CD4-positive, alpha-beta memory T cell (primary cell): Measurements from ENCODE around the gene ETV5. TPM values are rescaled to one million over a fixed set of nuclear protein-coding genes. Genes with fewer than 3 reads are reported as not detected.
A peak's percentile ranks its signal among the peaks of the same experiment; 100 is the strongest.

Experiments used
- CTCF ChIA-PET: fragments of 350-600 bp; sonication (Branson Sonifier 250); formaldehyde crosslinking; loops from one replicate; lab custom pipeline; 2021; ENCODE audit warnings: inconsistent platforms; ENCODE audit not compliant: partially characterized antibody; lab: Charles Lee
- POLR2A ChIA-PET: fragments of 350-600 bp; sonication (Branson Sonifier 250); formaldehyde crosslinking; loops from one replicate; lab custom pipeline; 2021; ENCODE audit not compliant: partially characterized antibody; lab: Charles Lee
- DNase-seq, 5 donors: peaks; one replicate each; pipeline versions ENCODE4 v3.0.0 to v3.0.0-alpha.2; 2020 to 2022; ENCODE audit warnings: mixed read lengths in 1 of 5
- H3K27ac ChIP-seq: one replicate; pipeline ENCODE4 v1.7.0; 2013; ENCODE audit warnings: low read depth, low read length
- H3K27me3 ChIP-seq: 2 replicates; pipeline ENCODE4 v1.7.0; 2013; ENCODE audit warnings: mild to moderate bottlenecking, low read length, moderate library complexity; ENCODE audit not compliant: insufficient read depth
- H3K36me3 ChIP-seq: 2 replicates; pipeline ENCODE4 v1.7.0; 2013; ENCODE audit warnings: mild to moderate bottlenecking, low read length, moderate library complexity; ENCODE audit not compliant: insufficient read depth
- H3K4me1 ChIP-seq: 2 replicates; pipeline ENCODE4 v1.7.0; 2013; ENCODE audit warnings: mild to moderate bottlenecking, low read length, moderate library complexity; ENCODE audit not compliant: insufficient read depth
- H3K4me3 ChIP-seq, 2 donors: one replicate each; pipeline ENCODE4 v1.7.0; 2013; ENCODE audit warnings: low read length in 2 of 2, mild to moderate bottlenecking in 1 of 2
- H3K9me3 ChIP-seq, 2 donors: one replicate each; pipeline ENCODE4 v1.7.0; 2013; ENCODE audit warnings: low read length in 2 of 2, control low read depth in 1 of 2; ENCODE audit not compliant: control insufficient read depth in 1 of 2
- H3K27ac Mint-ChIP-seq, 7 donors: one replicate each; pipeline ENCODE4 v1.8.0; 2020 to 2021; ENCODE audit warnings: mixed read lengths in 7 of 7, mild to moderate bottlenecking in 6 of 7, inconsistent platforms in 3 of 7, moderate library complexity in 3 of 7
- H3K27me3 Mint-ChIP-seq, 2 donors: one replicate each; pipeline ENCODE4 v1.8.0; 2020 to 2021; ENCODE audit warnings: mixed read lengths in 2 of 2
- H3K36me3 Mint-ChIP-seq, 2 donors: one replicate each; pipeline ENCODE4 v1.8.0; 2020 to 2021; ENCODE audit warnings: mixed read lengths in 2 of 2, inconsistent platforms in 1 of 2, mild to moderate bottlenecking in 1 of 2
- H3K4me1 Mint-ChIP-seq, 4 donors: one replicate each; pipeline ENCODE4 v1.8.0; 2020 to 2021; ENCODE audit warnings: mixed read lengths in 4 of 4, mild to moderate bottlenecking in 1 of 4
- H3K4me3 Mint-ChIP-seq, 8 donors: one replicate each; pipeline ENCODE4 v1.8.0; 2020 to 2021; ENCODE audit warnings: mixed read lengths in 8 of 8, mild to moderate bottlenecking in 7 of 8, moderate library complexity in 6 of 8, inconsistent platforms in 3 of 8
- H3K9me3 Mint-ChIP-seq, 8 donors: one replicate each; pipeline ENCODE4 v1.8.0; 2020 to 2021; ENCODE audit warnings: mixed read lengths in 8 of 8, mild to moderate bottlenecking in 5 of 8, inconsistent platforms in 3 of 8, moderate library complexity in 1 of 8
- intact Hi-C: fragments of 100-400 bp; cut with micrococcal nuclease; formaldehyde crosslinking; loops from one replicate; pipeline ENCODE4 v1.15.1; 2023
- polyA plus RNA-seq, 2 donors: library from polyadenylated mRNA; unstranded; fragments of 300-500 nt; fragmentation: Illumina TruSeq; gene quantifications; one replicate each; pipeline ENCODE4 v1.2.3, GENCODE V29; 2021
- total RNA-seq, 2 experiments: library from RNA; stranded (reverse); gene quantifications; one replicate each; pipeline ENCODE4 v1.2.3, GENCODE V29; 2021

The ETV5 gene
- total and polyA plus RNA-seq, 4 experiments from 2014 or later: 0.81 to 1.1 TPM; not detected in 2

GRCh38 chr3:186149319-186149960, 40.6 kb upstream of the ETV5 start:
- no peak overlapping the region for H3K27ac ChIP-seq
- ChIA-PET POLR2A (no interaction called here), CTCF (no interaction called here)
- intact Hi-C loops: no loop called here
- Mint-ChIP-seq H3K27me3 (peaks cover 18 to 24% of the 10 kb centered on the region in 2 donors), H3K4me1 (peaks cover 6 to 9% (median 8%) of the 10 kb centered on the region in 4 donors), H3K4me3 (no peak overlapping the region), H3K36me3 (no peaks in the 10 kb centered on the region), H3K9me3 (no peaks in the 10 kb centered on the region), H3K27ac (no peak overlapping the region)
- H3K4me3 ChIP-seq: no peak overlapping the region
- H3K36me3 ChIP-seq: no peaks in the 10 kb centered on the region
- no peak for DNase-seq
- H3K27me3 ChIP-seq: no peaks in the 10 kb centered on the region
- no peaks in the 10 kb centered on the region for H3K9me3 ChIP-seq
- H3K4me1 ChIP-seq: peaks cover 9% of the 10 kb centered on the region

- Histone ChIP-seq H3K4me1 (no peaks in the 10 kb centered on the region), H3K36me3 (no peaks in the 10 kb centered on the region), H3K9me3 (no peaks in the 10 kb centered on the region), H3K4me3 (no peak overlapping the region), H3K27me3 (no peaks in the 10 kb centered on the region), H3K27ac (no peak overlapping the region)
- no peak for DNase-seq
- H3K4me1 Mint-ChIP-seq: no peaks in the 10 kb centered on the region
- intact Hi-C loops: no loop called here
- peaks cover 11 to 16% of the 10 kb centered on the region in 2 donors for H3K27me3 Mint-ChIP-seq
- CTCF ChIA-PET: no interaction called here
- POLR2A ChIA-PET: no interaction called here
- no peaks in the 10 kb centered on the region for H3K9me3 Mint-ChIP-seq
- no peaks in the 10 kb centered on the region for H3K36me3 Mint-ChIP-seq
- H3K4me3 Mint-ChIP-seq: no peak overlapping the region
- no peak overlapping the region for H3K27ac Mint-ChIP-seq
Observed at GRCh38 chr3:186144257-186144656, 35.4 kb upstream of the ETV5 start.

GRCh38 chr3:186143250-186143649, 34.4 kb upstream of the ETV5 start:
- H3K4me3 Mint-ChIP-seq: no peak overlapping the region
- CTCF ChIA-PET: no interaction called here
- no peaks in the 10 kb centered on the region for H3K9me3 Mint-ChIP-seq

GRCh38 chr3:186142393-186142932, 33.6 kb upstream of the ETV5 start:
- H3K27me3 ChIP-seq: no peaks in the 10 kb centered on the region
- H3K4me3 ChIP-seq: no peak overlapping the region
- POLR2A ChIA-PET: no interaction called here
- no peak overlapping the region for H3K27ac ChIP-seq
- no peaks in the 10 kb centered on the region for H3K9me3 Mint-ChIP-seq
- H3K4me1 ChIP-seq: no peaks in the 10 kb centered on the region
- H3K27ac Mint-ChIP-seq: no peak overlapping the region
- no peaks in the 10 kb centered on the region for H3K4me1 Mint-ChIP-seq
- DNase-seq: no peak
- no peak overlapping the region for H3K4me3 Mint-ChIP-seq
- H3K36me3 Mint-ChIP-seq: no peaks in the 10 kb centered on the region
- intact Hi-C loops: no loop called here
- H3K9me3 ChIP-seq: no peaks in the 10 kb centered on the region
- H3K27me3 Mint-ChIP-seq: peaks cover 11 to 20% of the 10 kb centered on the region in 2 donors
- H3K36me3 ChIP-seq: no peaks in the 10 kb centered on the region
- CTCF ChIA-PET: no interaction called here

More at GRCh38 chr3:186143250-186143649, 34.4 kb upstream of the ETV5 start:
- Mint-ChIP-seq H3K4me1 (no peaks in the 10 kb centered on the region), H3K27ac (no peak overlapping the region), H3K36me3 (no peaks in the 10 kb centered on the region), H3K27me3 (peaks cover 11 to 20% of the 10 kb centered on the region in 2 donors)
- Histone ChIP-seq H3K36me3 (no peaks in the 10 kb centered on the region), H3K4me1 (no peaks in the 10 kb centered on the region), H3K27me3 (no peaks in the 10 kb centered on the region), H3K4me3 (no peak overlapping the region), H3K27ac (no peak overlapping the region), H3K9me3 (no peaks in the 10 kb centered on the region)
- POLR2A ChIA-PET: no interaction called here
- intact Hi-C loops: no loop called here
- DNase-seq: no peak

GRCh38 chr3:186141790-186142189, 32.9 kb upstream of the ETV5 start:
- no peaks in the 10 kb centered on the region for H3K27me3 ChIP-seq
- DNase-seq: no peak
- Mint-ChIP-seq H3K36me3 (no peaks in the 10 kb centered on the region), H3K4me1 (no peaks in the 10 kb centered on the region), H3K4me3 (no peak overlapping the region), H3K27ac (no peak overlapping the region), H3K27me3 (peaks cover 11 to 20% of the 10 kb centered on the region in 2 donors), H3K9me3 (no peaks in the 10 kb centered on the region)
- intact Hi-C loops: no loop called here
- no peak overlapping the region for H3K27ac ChIP-seq
- POLR2A ChIA-PET: no interaction called here
- H3K9me3 ChIP-seq: no peaks in the 10 kb centered on the region
- H3K4me1 ChIP-seq: no peaks in the 10 kb centered on the region
- no peaks in the 10 kb centered on the region for H3K36me3 ChIP-seq
- CTCF ChIA-PET: no interaction called here
- no peak overlapping the region for H3K4me3 ChIP-seq

GRCh38 chr3:186138272-186138981, 29.5 kb upstream of the ETV5 start:
- Histone ChIP-seq H3K4me1 (no peaks in the 10 kb centered on the region), H3K9me3 (no peaks in the 10 kb centered on the region), H3K4me3 (no peak overlapping the region), H3K27me3 (no peaks in the 10 kb centered on the region), H3K27ac (no peak overlapping the region), H3K36me3 (no peaks in the 10 kb centered on the region)
- Mint-ChIP-seq H3K27me3 (peaks cover 15 to 18% of the 10 kb centered on the region in 2 donors), H3K4me1 (no peaks in the 10 kb centered on the region), H3K9me3 (peaks cover 0 to 2% (median 0%) of the 10 kb centered on the region in 8 donors), H3K36me3 (no peaks in the 10 kb centered on the region), H3K27ac (peak overlapping the region in 1 of 7 donors; percentile 37), H3K4me3 (no peak overlapping the region)
- no peak for DNase-seq
- intact Hi-C loops: no loop called here
- ChIA-PET POLR2A (no interaction called here), CTCF (no interaction called here)

GRCh38 chr3:186137051-186137685, 28.3 kb upstream of the ETV5 start:
- no peaks in the 10 kb centered on the region for H3K36me3 Mint-ChIP-seq
- CTCF ChIA-PET: interaction anchor here (0.8 kb wide), 1 partner anchor 23 kb away, joined by 3 read pairs; no protein-coding TSS in a partner anchor
- Histone ChIP-seq H3K4me1 (no peaks in the 10 kb centered on the region), H3K36me3 (no peaks in the 10 kb centered on the region), H3K27ac (no peak overlapping the region), H3K9me3 (no peaks in the 10 kb centered on the region), H3K27me3 (no peaks in the 10 kb centered on the region), H3K4me3 (no peak overlapping the region)
- peaks cover 0 to 2% (median 0%) of the 10 kb centered on the region in 8 donors for H3K9me3 Mint-ChIP-seq
- no peak for DNase-seq
- POLR2A ChIA-PET: no interaction called here
- H3K4me3 Mint-ChIP-seq: no peak overlapping the region
- no peaks in the 10 kb centered on the region for H3K4me1 Mint-ChIP-seq
- H3K27me3 Mint-ChIP-seq: peaks cover 12 to 17% of the 10 kb centered on the region in 2 donors
- intact Hi-C loops: no loop called here
- H3K27ac Mint-ChIP-seq: no peak overlapping the region
